GM21619 (cell line): ENCODE results near the gene RDH13.
"Not testable (repeated sequence)": the region's sequence is repeated elsewhere in the genome, so short reads cannot be mapped to it uniquely, and the experiment has no call there.

Experiments used
- ATAC-seq: cut with Tn5 transposase; IDR thresholded peaks from one replicate; pipeline ENCODE4 v1.9.1; 2021; ENCODE audit not compliant: unreplicated experiment

Gene RDH13

DNA sequence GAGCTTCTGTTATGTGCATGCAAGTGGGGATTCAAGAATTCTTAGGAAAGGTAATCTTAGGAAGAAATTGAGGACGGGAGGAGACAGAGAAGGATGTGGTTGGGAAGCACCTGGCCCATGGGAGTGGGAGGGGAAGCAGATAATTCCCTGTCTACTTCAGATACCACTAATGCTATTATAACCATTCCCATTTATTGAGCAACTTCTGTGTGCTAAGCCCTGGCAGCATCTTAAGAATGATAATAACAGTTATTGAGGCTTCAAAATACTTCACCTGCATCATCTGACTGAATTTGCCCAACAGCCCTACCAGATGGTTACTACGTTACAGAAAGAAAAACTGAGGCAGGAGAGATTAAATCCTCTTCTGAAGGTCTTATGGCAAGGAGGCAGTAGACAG lies 14.2 kb upstream of the RDH13 start:
- ATAC-seq, result no peak

DNA sequence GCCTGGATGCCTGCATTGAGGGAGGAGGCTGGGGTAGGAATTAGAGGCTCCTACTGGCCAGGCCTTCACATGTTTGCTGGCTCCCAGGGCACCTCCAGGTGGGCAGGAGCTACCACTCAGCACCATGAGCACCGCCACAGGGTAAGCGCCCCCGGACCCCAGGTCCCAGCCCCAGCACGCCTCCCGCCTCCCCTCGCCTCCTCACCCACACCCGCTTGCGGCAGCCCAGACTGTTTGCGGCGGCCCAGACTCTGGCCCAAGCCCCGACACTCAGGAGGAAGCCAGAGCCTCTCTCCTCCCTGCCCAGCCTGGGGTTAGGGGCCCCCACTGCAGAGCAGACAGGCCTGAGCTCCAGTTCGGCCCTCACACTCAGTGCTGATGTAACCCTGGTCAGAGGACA lies 13.4 kb upstream of the RDH13 start:
- ATAC-seq, result no peak

GRCh38 chr19:55075371-55075998 lies 12.5 kb upstream of the RDH13 start, which contains the start of gene EPS8L1:
Gene EPS8L1, plus strand, starts transcription at chr19:55075869. Its CDS starts 576 bp downstream, at chr19:55076445.
- no peak for ATAC-seq

GRCh38 chr19:55071913-55072312 lies 9.0 kb upstream of the RDH13 start:
- ATAC-seq, result no peak

DNA sequence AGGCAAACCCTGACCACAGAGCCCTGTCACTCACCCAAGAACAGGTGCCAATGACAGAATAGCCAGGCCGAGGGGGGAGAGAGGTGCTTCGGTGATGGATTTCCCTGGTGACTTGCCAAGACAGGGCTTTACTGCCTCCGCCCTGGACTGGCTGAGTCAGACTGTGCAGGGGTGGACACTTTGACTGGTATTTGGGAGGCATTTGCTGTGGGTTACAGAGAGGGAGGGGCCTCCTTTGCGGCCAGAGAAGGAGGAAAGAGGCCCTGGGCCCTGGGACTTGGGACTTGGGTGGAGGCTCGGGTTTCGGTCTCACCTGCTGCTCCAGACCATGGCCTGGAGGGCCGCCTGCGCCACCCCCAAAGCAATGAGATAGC lies 8.2 kb upstream of the RDH13 start:
- no peak for ATAC-seq

GRCh38 chr19:55070466-55071128 lies 7.6 kb upstream of the RDH13 start:
- ATAC-seq, result no peak

- ATAC-seq, result no peak
Observed at GRCh38 chr19:55069865-55070197, 6.9 kb upstream of the RDH13 start.

DNA sequence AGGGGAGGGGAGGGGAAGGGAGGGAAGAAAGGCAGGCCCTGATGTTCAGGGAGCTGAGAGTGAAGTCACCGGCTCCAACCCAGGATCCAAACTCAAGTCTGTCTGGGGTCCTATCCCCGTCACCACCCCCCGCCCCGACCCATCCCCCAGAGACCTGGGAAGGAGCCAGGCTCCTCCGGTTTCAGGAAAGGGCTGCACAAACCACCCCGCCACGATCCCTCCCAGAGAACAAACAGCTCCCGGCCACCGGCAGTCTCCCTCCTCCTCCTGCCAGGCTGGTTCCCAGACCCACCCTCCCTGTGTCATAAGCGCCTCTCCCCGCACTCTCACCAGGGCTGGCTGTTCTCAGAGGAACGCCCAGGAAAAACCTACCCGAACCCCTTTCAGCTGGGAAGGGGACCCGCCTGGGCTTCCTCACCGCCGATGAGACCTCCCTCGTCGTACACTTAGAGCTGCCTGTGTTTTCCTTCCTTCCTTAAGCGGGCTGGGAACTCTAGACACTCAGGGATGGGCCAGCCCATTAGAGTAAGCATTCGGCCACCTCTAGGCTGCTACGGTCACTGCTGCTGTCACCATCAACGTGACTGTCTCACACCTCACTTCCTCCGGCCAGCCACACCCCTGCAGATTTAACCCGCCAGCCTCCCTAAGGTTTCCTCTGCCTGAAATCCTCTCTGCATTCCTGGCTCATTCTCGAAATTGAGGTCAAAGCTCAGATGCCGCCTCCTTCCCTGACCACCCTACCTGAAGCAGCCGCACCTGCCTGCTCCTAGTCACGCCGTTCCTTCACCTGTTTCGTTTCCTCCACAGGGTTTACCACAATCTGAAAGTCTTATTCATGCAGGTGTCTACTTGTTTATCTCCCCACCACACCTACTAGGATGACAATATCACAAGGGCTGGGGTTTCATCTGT lies 6.3 kb upstream of the RDH13 start:
- no peak for ATAC-seq

- ATAC-seq, result no peak
Observed at GRCh38 chr19:55067869-55068268, 4.9 kb upstream of the RDH13 start.

GRCh38 chr19:55066107-55066709 lies 3.3 kb upstream of the RDH13 start:
- ATAC-seq, result no peak

DNA sequence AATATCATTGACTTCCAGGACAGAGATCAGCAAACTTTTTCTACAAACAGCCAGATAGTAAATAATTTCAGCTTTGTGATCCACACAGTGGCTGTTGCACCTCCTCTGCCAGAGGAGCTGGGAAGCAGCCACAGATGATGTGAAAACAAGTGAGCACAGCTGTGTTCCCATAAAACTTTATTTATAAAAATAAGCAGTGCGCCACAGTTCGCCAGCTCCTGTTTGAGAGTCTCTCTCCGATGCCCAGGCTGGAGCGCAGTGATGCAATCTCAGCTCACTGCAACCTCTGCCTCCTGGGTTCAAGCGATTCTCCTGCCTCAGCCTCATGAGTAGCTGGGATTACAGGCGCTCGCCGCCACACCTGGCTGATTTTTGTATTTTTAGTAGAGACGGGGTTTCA lies 2.6 kb upstream of the RDH13 start:
- not testable (repeated sequence) for ATAC-seq

DNA sequence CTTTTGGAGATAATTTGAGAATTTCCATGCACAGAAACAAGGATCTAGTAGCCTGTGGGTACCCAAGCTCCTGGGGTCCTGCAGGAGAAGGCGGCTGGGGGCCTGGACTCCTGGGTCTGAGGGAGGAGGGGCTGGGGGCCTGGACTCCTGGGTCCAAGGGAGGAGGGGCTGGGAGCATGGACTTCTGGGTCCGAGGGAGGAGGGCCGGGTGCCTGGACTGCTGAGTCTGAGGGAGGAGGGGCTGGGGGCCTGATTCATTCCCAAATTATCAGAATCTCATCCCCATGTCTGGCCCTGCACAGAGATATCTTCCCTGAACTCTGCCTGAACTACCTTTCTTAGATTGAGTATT lies 520 bp upstream of the RDH13 start:
- ATAC-seq, result no peak

GRCh38 chr19:55060287-55060686 lies 2.7 kb downstream of the RDH13 start:
- not testable (repeated sequence) for ATAC-seq

DNA sequence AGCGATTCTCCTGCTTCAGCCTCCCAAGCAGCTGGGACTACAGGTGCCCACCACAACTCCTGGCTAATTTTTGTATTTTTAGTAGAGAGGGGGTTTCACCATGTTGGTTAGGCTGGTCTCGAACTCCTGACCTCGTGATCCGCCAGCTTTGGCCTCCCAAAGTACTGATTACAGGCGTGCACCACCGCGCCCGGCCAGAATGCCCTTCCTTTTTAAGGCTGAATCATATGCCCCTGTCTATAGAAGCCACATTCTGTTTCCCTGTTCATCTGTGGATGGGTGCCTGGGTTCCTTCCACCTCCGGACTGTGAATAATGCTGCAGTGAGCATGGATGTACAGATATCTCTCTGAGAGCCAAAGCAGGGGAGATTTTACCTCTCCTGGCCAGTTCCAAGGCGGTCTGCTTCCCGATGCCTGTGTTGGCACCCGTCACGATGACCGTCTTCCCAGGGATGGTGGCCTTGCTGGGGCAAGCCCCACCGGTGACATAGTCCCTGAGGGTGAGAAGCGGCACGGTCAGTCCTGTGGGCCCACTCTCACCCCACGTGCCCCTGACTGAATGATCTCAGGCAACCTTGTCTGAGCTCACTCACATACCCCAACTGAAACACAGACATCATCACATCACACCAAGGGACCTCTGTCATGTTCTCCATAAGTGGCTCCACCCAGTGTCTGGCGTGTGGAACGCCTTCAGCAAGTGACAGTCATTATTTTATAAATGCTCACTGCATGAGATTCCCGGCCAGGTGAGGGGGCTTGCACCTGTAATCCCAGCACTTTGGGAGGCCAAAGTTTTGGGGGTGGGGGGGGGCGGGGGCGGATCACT lies 4.0 kb downstream of the RDH13 start:
- no peak for ATAC-seq

DNA sequence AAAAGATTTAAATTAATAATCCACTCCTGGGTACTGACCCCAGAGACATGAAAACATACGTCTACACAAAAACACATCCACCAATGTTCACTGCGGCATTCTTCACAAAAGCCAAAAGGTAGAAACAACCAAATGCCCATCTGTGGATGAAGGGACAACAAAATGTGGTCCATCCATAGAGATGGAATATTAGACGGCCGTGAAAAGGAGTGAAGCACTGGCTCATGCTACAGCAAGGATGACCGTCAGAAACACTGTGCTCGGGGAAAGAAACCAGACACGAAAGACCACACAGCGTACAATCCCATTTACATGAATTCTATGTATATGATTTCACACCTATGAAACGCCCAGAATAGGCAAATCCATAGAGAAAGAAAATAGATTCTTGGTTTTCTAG lies 6.1 kb downstream of the RDH13 start:
- ATAC-seq, result no peak

DNA sequence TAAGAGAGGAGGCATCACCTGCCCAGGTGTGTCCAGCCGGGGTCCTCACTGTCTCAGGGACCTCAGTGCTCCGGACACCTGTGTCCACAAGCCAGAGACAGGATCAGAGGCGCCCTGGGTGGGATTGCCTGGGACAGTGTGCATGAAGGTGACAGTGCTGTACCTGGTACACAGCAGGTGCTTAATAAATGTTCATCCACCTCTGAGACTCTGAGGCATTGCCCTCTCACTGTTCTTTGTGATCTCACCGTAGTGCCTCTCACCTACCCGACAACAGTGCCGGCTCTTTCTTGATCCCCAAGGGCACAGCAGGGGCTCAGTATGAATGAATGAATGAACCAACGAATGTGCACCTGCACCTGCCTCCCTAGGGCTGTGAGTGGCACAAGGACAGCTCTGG lies 9.2 kb downstream of the RDH13 start:
- ATAC-seq, result no peak

DNA sequence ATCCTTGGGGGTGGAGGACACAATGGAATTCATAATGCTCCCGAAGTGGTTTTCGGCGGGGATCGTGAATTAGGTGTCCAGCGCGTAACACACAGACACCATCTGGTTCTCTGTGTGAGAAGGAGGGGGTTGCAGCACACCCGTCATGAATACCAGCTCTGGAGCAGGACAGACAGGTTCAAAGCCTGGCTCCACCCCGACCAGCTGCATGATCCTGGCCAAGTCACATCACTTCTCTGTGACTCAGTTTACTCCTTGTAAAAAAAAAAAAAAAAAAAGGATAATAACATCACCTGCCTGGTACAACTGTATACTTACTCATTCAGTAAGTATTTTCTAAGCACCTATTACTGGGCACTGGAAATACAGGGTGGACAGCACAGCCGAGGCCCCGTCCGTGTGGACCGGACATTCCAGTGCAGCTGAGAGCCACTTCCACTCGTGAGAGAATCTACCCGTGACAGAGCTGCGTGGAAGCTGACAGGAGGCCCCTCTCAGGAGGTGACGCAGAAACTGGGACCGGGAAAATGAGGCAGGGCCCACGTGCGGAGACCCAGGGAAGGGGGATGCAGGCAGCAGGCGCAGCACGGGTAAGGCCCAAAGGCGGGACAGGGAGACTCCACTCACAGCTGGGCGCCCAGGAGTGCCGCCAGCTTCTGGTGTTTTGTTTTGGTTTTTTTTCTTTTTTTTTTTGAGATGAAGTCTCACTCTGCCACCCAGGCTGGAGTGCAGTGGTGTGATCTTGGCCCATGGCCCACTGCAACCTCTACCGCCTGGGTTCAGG lies 12.0 kb downstream of the RDH13 start:
- no peak for ATAC-seq

DNA sequence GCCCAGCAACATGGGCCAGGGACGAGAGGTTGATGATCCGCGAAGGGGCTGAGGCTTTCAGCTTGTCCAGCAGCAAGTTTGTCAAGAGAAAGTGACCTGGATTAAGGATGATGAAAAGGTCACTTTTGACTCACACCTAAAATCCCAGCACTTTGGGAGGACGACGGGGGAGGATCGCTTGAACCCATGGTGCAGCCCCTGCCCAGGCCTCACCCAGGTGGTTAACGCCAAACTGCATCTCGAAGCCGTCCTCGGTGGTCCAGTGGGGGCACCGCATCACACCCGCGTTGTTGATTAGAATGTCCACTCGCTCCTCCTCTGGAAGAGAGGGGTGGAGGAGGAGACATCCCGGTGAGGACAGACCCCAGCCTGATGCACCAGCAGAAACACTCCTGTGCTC lies 14.5 kb downstream of the RDH13 start:
- ATAC-seq, result no peak

GRCh38 chr19:55047951-55048350 lies 15.0 kb downstream of the RDH13 start:
- ATAC-seq, result no peak

DNA sequence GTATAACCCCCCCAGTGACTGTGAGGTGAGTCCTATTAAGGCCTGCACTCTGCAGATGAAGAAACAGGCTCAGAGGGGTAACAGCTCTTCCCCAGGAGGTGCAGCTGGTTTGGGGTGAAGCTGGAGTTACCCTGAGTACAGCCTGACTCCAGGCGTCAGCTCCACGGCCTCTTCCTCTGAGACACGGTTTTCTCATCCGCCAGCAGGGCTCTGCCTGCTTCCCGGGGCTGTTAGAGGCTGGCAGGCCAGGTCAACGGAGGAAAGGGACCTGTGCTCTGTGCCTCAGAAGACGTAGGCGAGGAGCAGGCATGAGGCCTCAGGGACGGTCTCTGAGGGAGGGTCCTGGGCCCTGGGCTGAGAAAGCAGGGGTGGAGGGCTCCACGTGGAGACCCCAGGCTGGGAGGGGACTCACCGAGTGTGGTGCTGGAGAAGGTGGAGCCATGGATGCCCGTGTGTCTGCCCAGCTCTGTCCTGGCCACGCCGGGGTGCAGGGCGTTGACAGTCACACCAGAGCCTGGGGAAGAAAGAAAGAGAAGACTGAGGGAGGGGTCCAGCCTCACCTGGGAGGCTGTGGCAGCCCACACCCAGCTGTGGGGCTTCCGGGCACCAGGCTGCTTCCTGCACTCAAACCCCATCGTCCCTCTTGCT lies 15.8 kb downstream of the RDH13 start:
- ATAC-seq, result no peak
